CD4-positive, alpha-beta T cell treated with Interleukin-12 subunit alpha and Interleukin-12 subunit beta, for 1 hour (primary cell): ENCODE data around the gene GJC1.
A peak's percentile ranks its signal among the peaks of the same experiment; 100 is the strongest.

Experiments used
- DNase-seq: peaks from one replicate; pipeline ENCODE4 v3.0.0-alpha.2; 2020

Gene GJC1

DNA sequence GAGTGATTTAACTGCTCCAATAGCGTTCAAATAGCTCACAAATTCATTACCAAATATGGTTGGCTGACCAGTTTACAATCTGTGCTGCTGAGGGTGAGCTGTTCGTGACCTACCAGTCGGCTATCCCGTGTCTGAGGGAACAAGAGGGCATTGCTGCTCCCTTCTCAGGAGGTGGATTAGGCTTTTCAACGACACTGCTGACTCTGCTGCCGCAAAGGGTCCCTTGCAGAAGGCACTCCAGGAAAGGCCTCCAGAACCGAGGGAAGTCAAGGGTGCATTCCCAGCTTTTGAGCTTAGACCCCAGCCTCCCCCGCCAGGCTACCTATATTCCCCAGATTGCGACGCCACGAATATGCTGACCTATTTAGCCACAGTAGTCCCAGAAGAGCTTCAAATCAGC lies 32.3 kb downstream of the GJC1 start:
- no peak for DNase-seq

GRCh38 chr17:44796731-44797130 lies 33.4 kb downstream of the GJC1 start:
- DNase-seq, result no peak

GRCh38 chr17:44795928-44796327 lies 34.2 kb downstream of the GJC1 start:
- DNase-seq, result no peak

GRCh38 chr17:44795421-44795820 lies 34.7 kb downstream of the GJC1 start:
- DNase-seq, result no peak

DNA sequence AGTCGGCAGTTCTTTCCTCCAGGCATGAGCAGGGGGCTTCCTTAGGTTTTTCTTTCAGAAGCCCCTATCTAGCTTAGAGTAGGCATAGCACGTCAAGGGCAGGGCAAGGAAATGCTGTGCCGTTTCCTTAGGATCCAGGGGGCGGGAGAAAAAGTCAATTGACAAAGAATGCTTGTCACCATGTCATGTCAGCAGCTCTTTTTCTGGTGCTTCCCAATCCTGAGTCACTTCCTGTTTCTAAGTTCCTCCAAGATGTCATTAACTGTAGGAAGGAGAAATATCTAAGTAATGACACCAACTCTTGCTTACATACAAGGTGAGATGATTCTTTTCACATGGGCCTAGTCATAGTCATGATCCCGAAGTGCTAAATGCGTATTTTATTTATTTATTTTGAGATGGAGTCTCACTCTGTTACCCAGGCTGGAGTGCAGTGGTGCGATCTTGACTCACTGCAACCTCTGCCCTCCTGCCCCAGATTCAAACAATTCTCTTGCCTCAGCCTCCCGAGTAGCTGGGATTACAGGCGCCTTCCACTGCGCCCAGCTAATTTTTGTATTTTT lies 35.2 kb downstream of the GJC1 start:
- DNase-seq, result no peak

GRCh38 chr17:44793885-44794842 lies 35.9 kb downstream of the GJC1 start:
- no peak for DNase-seq

- no peak for DNase-seq
Observed at GRCh38 chr17:44792276-44792675, 37.8 kb downstream of the GJC1 start.

GRCh38 chr17:44788139-44788538 lies 41.9 kb downstream of the GJC1 start:
- no peak for DNase-seq

DNA sequence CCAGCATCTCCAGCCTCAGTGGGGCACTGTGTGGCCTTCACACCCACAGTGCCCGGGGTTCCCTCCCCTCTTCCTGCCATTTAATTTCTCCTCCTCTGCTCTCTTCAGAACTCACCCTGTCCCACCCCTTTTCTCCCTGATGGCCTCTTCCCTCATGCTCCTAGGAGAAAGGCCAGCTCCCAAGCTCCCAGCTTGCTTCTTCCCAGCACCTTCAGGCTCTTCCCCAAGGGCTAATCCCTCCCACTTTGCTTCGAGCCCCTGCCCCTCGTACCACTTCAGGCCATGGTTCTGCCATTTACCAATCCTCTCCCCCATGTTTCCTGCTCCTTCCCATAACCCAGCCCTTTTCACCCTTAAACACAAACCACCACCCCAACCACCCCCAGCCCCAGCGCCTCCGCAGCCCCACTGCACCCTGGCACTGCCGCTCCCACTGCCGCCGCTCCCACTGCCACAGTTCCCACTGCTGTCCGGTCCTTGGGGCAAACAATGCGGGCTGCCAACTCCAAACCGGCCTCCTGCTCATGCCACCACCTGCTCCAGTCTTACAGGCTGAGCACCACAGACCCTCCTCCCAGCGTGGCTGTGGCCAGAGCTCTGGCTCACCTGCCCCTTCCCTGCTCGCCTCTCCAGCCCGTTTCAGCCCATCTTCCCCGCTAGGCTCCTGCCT lies 42.7 kb downstream of the GJC1 start:
- DNase-seq, result no peak

DNA sequence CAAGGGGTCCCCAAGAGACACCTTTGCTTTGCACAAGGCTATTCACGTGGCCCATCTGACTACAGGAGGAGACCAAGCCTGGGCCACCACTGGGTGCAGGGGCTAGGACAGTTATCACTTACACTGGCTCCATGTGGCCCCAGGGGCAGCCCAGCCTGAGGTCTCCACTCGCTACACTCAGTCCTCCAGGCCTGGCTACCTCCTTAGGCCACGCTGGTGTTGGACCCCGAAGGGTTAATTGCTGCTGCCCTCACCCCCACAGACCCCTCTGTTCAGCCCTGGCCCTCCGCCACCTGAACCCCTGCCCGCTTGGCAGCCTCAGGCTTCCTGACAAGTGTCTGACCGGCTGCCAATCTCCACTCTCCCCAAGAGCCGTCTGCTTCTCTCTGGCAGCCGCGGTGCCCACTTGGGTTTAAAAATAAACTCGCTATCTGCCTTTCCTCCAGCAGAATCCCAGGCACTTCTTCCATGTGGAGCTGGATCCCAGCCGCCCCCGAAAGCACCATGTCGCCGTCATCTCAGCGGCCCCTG lies 43.5 kb downstream of the GJC1 start:
- DNase-seq, result no peak

- no peak for DNase-seq
Observed at GRCh38 chr17:44785921-44786320, 44.2 kb downstream of the GJC1 start.

GRCh38 chr17:44782326-44782850 lies 47.7 kb downstream of the GJC1 start:
- DNase-seq, result no peak

GRCh38 chr17:44781551-44782325 lies 48.3 kb downstream of the GJC1 start:
- no peak for DNase-seq

- no peak for DNase-seq
Observed at GRCh38 chr17:44780845-44781480, 49.1 kb downstream of the GJC1 start.

- DNase-seq, result no peak
Observed at GRCh38 chr17:44780161-44780560, 49.9 kb downstream of the GJC1 start.

DNA sequence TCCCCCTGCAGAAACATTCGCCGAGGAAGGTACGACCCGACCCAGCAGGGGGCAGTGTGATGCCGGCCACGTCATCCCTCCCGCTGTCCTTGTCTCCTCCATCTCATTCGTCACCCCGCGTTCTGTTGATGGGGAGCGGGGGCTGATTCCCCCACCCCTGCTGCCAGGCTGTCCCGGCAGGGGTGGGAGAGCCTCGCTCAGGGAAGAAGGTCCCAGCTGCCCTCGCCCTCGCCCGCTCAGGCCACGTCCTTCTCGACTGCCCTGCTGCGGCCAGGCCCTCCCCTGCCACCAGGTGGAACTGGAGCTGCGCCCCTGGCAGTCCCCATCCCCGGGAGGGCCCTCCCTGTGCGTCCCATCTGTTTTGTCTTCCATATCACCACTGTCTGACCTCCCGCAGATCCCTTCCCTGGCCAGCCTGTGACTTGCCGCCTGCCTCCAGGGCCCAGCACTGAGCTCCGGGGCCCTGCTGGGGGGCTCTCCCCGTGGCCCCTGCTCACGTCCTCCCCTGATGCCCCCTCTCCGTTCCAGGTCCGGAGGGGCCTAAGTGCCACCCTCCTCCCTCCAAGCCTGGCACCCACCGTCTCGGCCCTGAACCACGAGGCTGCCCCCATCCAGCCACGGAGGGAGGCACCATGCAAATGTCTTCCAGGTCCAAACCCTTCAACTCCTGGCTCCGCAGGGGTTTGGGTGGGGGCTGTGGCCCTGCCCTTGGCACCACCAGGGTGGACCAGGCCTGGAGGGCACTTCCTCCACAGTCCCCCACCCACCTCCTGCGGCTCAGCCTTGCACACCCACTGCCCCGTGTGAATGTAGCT lies 50.7 kb downstream of the GJC1 start:
- peak; percentile 85 for DNase-seq

DNA sequence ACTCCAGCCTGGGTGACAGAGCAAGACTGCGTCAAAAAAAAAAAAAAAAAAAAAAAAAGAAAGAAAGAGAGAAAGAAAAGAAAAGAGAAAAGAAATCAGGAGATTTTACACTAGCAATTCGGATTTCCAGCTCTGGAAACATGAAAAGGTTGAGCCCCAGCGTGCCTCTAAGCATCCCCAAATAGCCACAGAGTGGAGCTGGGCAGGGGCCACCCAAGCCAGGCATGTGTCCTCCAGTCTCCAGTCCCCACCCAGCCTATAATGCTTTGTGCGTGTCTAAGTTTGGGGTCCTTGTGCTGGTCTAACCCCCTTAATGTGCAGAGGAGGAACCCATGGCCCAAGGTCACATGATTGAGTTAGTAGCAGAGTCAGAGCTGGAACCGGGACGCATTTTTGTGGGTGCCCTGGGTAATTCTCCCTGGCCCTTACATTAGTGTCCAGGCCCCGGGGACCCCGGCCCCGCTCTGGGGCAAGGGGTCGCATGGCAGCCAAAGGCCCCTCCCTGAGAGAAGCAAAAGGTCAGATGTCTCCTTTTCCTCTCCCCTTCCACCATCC lies 51.4 kb downstream of the GJC1 start:
- DNase-seq, result no peak

DNA sequence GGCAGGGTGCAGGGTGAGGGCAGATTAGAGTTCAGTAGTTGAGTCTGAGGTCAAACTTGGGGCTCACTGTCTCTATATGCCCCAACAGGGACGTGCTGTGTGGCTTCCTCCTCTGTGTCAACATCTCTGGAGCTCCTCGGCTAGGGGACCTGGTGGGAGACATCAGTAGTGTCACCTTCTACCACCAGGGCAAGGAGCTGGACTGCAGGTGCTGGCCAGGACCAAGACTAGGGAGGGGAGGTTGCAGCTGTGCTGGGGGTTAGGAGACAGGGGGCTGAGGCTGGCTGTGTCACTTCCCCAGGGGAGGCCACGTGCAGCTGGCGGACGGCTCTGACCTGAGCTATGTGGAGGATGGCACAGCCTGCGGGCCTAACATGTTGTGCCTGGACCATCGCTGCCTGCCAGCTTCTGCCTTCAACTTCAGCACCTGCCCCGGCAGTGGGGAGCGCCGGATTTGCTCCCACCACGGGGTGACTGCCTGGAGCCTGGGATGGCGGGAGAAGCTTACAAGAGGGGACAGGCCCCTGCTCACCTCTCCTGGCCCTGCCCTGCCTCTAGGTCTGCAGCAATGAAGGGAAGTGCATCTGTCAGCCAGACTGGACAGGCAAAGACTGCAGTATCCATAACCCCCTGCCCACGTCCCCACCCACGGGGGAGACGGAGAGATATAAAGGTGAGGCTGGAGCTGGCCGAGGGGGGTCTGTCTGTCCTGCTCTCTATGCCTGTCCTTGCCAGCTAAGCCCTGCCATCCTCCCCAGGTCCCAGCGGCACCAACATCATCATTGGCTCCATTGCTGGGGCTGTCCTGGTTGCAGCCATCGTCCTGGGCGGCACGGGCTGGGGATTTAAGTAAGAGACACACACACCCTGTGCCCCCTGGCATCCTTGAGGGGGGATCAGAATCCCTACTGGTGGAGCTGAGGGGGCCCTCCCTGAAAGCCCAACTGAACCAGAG lies 52.4 kb downstream of the GJC1 start:
- no peak for DNase-seq

GRCh38 chr17:44776628-44777393 lies 53.3 kb downstream of the GJC1 start:
- DNase-seq, result no peak
